ENCODE measurements around the gene PELO. TPM values are rescaled to one million over a fixed set of nuclear protein-coding genes. Genes with fewer than 3 reads are reported as not detected.

Gene PELO
- total and polyA plus RNA-seq, 12 donors = 4.7 to 28.1 (median 21.1) TPM

- Histone ChIP-seq H3K27ac (peak overlapping the region; percentile 77 to 97 (median 94)), H3K9me3 (no peaks in the 10 kb centered on the region), H3K4me1 (peaks cover 0 to 94% (median 66%) of the 10 kb centered on the region in 9 donors), H3K27me3 (no peaks in the 10 kb centered on the region), H3K36me3 (peaks cover 0 to 33% (median 0%) of the 10 kb centered on the region in 9 donors), H3K4me3 (peak overlapping the region; percentile 56 to 80 (median 68))
- ATAC-seq (peak; percentile 24 to 55 (median 32)), DNase-seq (peak; percentile 28 to 64)
- intact Hi-C loops (cut with DNase I) = loop anchor here in 3 of 10 donors (10.0 kb wide), 2 partner anchors 95 to 115 kb away; no protein-coding TSS in a partner anchor
- 1% methylated on average over 19 of the region's 19 CpGs for WGBS, 2 donors
- TF ChIP-seq CTCF (IDR thresholded peaks at IDR 0.05) = no peak
These were observed 11.8 kb downstream of the PELO start for GRCh38 chr5:52799358-52799982.

GRCh38 chr5:52799983-52800393 is 12.3 kb downstream of the PELO start:
- no peaks in the 10 kb centered on the region for H3K27me3 ChIP-seq
- peak; percentile 92 to 98 (median 94) for ATAC-seq
- intact Hi-C loops (cut with DNase I) = loop anchor here in 5 of 10 donors (2.0 to 10.0 kb wide), 5 partner anchors 41 to 305 kb away; partner anchors contain the start of gene MOCS2 (in 1 of the 5)
- no peaks in the 10 kb centered on the region for H3K9me3 ChIP-seq
- H3K36me3 ChIP-seq = peaks cover 0 to 38% (median 0%) of the 10 kb centered on the region in 9 donors
- 0% methylated on average over 34 of the region's 34 CpGs for WGBS, 2 donors
- peak; percentile 94 to 98 for DNase-seq
- H3K27ac ChIP-seq = peak overlapping the region; percentile 77 to 97 (median 94)
- no peak for TF ChIP-seq CTCF (IDR thresholded peaks at IDR 0.05)
- H3K4me1 ChIP-seq = peaks cover 0 to 94% (median 71%) of the 10 kb centered on the region in 9 donors
- H3K4me3 ChIP-seq = peak overlapping the region; percentile 56 to 80 (median 68)

- H3K27me3 ChIP-seq = no peaks in the 10 kb centered on the region
- peak in 2 of 9 donors; percentile 7 to 10 for TF ChIP-seq CTCF (IDR thresholded peaks at IDR 0.05)
- ATAC-seq (peak; percentile 54 to 92 (median 82)), DNase-seq (peak; percentile 55 to 65)
- H3K36me3 ChIP-seq = peaks cover 0 to 44% (median 0%) of the 10 kb centered on the region in 9 donors
- intact Hi-C loops (cut with DNase I) = loop anchor here in 3 of 10 donors (2.0 to 10.0 kb wide), 4 partner anchors 40 to 304 kb away; partner anchors contain the start of gene MOCS2 (in 1 of the 3)
- 3 to 4% methylated on average over 31 of the region's 31 CpGs for WGBS, 2 donors
- peaks cover 0 to 94% (median 77%) of the 10 kb centered on the region in 9 donors for H3K4me1 ChIP-seq
- H3K9me3 ChIP-seq = no peaks in the 10 kb centered on the region
- peak overlapping the region; percentile 77 to 97 (median 94) for H3K27ac ChIP-seq
- peak overlapping the region; percentile 56 to 80 (median 68) for H3K4me3 ChIP-seq
These were observed 12.9 kb downstream of the PELO start for GRCh38 chr5:52800394-52801213.

- Histone ChIP-seq H3K4me1 (peaks cover 0 to 93% (median 76%) of the 10 kb centered on the region in 9 donors), H3K36me3 (peaks cover 0 to 49% (median 0%) of the 10 kb centered on the region in 9 donors), H3K27ac (peak overlapping the region in 9 of 10 donors; percentile 81 to 97 (median 95)), H3K9me3 (no peaks in the 10 kb centered on the region), H3K4me3 (peak overlapping the region; percentile 56 to 80 (median 68)), H3K27me3 (no peaks in the 10 kb centered on the region)
- intact Hi-C loops (cut with DNase I) = loop anchor here in 3 of 10 donors (2.0 to 10.0 kb wide), 4 partner anchors 39 to 303 kb away; partner anchors contain the start of gene MOCS2 (in 1 of the 3)
- TF ChIP-seq CTCF (IDR thresholded peaks at IDR 0.05) = no peak
- WGBS, 2 donors = 16 to 19% methylated on average over 8 of the region's 8 CpGs
- ATAC-seq (no peak), DNase-seq (no peak)
These were observed 13.6 kb downstream of the PELO start for GRCh38 chr5:52801329-52801728.

All from heart right ventricle (tissue), 16 donors.